Raji (cell line): ENCODE measurements around the gene FMN1.

ENCODE experiments used
- POLR2A ChIP-seq: IDR thresholded peaks from 2 replicates; pipeline ENCODE4 v1.6.1; 2011; ENCODE audit warnings: low read depth, low read length, control low read depth; ENCODE audit not compliant: insufficient read depth

FMN1 gene

DNA sequence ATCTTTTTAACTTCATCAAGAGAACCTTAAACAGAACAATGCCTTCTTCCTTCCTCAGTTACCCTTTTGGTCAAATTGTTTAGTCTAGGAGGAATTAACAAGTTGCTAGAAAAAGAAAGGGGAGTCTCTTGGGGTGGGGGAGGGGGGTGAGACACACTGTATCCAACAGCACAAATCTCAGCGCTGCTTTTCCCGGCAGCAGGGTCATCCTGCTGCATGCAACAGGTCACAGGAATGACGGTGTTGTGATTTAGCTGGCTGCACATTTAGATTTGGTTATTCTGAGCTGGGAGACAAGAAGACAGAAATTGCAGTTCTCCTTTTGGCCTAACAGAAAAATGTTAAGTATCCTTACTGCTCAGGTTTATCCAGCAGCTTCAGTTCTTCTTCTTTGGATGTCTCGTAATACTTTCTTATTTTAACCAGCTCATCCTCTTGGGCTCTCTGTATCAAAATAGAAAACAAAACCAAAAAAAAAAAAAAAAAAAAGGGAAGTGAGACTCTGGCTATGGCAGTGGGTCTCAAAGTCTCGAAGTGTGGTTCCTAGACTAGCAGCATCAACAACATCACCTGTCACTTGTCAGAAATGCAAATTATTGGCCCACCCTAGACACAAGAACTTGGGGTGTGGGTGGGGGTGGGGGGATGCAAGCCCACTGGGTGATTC lies 286.2 kb downstream of the FMN1 start:
- TF ChIP-seq POLR2A, result no peak

DNA sequence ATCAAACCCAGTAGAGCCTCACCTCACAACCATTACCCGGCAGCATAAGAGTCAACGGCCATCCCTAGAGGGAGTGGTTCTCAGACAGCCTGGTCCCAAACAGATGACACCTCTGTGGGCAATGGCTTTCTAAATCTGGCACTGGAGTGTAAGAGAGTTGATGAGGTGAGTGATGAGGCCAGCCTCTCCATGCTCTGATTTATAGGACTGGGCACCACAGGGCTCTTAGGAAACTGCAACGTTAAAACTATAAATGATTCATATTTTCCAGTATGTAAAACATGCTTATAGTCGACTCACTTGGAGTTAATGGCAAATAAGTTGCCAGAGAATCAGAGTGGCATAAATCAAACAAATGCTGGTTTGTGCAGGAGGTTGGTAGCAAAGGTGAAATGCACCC lies 289.0 kb downstream of the FMN1 start:
- TF ChIP-seq POLR2A, result no peak

DNA sequence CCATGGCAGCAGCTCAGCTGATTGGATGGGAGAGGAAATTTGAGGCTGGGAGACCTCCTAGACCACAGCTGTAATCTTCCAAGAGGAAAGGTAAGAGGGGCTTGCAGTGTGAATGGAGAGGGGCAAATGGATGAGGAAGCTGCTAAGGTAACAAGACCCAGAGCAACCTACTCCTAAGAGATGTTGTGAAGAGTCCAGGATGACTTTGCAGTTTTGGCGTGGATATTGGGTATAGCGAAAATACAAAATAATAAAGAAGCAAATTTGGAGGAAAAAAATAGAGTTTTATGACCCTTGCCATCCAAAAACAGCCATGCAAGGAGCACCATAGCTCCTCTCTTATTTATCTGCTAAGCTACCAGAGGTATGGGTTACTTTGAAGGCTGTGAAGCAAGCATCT lies 290.1 kb downstream of the FMN1 start:
- no peak for TF ChIP-seq POLR2A

DNA sequence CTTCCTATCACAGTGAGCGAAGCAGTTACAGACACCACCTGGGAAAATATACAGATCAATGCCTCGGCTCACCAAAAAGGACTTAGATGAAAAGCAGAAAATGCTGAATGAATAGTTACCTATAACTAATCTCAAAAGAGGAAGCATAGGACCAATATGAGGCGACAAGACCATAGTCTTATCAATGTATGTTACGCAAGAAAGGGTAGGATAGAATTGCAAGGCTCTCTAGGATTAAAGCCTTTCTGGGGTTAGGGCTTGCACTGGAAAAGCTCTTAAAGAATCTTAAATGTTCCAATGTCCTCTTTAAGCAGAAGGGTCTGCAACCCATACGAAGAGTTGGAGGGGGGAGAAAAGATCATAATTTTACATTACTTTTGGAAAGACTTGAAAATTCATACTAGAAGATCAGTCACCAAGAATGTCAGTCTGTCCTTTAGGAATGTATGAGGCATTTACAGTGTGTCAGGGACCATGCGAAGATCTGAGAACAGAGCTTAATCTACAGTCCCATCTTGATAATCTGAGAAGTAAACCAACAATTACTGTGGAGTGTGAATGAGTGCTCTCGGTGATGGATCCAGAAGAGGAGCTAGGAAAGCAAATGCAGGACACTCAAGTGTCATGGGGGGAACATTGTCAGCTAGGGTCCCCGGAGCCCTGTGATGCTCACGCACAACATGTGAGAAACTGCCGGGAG lies 290.8 kb downstream of the FMN1 start:
- no peak for TF ChIP-seq POLR2A

DNA sequence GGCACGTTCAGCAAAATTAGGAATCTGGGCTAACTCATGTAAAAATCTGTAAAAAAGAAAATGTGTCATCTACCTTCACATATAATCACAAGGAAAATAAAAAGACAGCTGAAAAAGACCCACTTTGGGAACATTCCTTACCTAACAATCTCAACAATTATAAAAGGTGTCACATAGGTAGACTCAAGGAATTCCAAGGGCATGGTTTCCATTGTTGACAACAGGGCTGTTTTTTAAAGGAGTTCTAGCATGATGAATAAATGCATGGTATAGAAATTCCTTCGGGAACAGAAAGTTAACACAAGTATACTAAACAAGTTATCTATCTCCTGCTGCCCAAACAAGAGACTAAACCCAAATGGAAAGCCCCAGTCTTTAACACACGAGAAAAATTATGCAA lies 292.5 kb downstream of the FMN1 start:
- no peak for TF ChIP-seq POLR2A

DNA sequence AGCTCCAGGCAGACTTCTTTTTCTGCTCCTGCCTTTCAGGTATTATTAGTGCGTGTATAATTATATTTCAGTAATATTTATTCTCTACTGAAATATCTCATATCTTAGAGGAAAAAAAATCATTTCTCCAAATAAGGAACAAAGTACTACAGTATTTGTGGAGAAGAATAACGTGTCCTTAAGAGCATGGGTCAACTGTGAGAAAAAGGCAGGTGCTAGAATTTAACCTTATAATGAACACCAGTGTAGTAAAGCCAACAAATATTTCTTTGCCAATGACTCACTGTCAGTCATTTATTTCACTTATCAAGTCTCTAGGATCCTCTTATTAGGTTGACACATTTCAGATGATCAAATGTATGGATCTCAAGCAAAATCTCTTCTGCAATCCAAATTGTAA lies 293.3 kb downstream of the FMN1 start:
- no peak for TF ChIP-seq POLR2A

DNA sequence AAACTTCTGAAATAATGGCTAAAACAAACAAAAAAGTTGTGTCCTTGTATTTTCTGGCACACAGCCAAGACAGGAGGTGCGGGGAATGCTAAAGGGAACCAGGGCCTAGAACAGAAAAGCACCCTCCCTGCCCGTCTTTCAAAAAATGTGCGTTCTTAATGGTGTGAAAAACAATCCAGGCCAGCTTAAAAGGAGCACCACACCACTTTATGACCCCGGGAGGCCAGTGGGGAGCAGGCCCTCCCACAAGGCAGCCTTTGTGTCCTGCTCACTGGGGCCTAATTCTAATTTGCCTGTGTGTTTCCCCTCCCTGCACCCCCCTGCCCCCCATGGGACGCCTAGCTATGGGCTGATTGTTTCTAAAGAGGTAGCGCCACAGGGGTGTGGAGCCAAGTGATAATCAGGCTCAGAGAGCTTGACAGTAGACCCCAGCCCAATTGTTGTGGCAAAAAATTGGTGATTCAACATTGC lies 295.4 kb downstream of the FMN1 start:
- no peak for TF ChIP-seq POLR2A

DNA sequence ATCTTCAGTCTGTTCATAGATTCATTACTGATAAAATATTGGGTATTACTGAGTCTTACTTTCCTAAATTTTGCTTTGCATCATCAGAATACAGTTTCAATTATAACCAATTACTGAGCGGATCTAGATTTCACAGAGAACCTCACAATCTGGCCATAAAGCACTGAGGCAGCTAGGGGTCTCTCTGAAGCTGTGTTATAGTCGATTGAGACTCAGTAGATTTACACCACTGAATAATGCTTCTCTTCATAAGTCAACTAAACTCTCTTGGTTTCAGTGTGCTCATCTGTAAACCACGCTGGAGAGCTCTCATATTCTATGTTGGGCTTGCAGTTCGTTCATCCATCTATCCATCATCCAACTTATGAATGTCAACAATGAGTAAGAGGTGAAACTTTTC lies 296.1 kb downstream of the FMN1 start:
- no peak for TF ChIP-seq POLR2A

DNA sequence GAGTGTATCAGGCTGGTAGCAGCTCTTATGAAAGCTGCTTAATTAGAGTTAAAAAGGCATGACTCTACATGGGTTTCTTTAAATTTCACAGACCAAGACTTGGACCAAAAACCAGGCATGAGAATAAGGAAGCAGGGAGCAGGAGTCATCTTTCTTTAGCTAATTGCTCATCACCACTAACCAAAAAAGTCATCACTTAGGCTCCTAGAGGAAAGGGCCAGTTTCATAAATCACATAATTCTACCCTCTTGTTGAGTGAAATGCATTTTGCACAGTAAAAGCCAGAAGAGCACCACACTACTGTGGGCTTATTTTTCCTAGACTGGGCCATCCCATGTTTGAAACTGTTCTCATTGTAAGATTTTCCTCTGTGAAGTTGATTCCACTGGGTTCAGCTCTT lies 301.1 kb downstream of the FMN1 start:
- no peak for TF ChIP-seq POLR2A

DNA sequence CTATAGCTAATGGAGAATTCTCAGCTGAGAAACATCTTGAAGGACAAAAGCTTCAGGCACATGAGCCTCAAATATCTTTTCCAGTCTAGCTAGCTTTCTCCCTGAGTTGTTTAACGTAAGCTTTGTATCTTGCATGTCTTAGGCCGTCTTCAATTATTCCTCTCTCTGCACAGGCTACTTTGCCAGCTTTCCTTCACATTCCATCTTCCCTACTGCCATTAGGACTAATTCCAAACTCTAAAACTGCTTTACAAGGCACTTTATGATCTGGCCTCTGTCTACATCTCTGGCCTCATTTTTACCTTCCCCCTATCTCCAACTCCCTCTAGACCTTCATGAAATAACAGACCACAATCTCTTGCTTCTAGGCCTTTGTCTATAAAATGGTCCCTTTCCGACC lies 305.3 kb downstream of the FMN1 start:
- no peak for TF ChIP-seq POLR2A

DNA sequence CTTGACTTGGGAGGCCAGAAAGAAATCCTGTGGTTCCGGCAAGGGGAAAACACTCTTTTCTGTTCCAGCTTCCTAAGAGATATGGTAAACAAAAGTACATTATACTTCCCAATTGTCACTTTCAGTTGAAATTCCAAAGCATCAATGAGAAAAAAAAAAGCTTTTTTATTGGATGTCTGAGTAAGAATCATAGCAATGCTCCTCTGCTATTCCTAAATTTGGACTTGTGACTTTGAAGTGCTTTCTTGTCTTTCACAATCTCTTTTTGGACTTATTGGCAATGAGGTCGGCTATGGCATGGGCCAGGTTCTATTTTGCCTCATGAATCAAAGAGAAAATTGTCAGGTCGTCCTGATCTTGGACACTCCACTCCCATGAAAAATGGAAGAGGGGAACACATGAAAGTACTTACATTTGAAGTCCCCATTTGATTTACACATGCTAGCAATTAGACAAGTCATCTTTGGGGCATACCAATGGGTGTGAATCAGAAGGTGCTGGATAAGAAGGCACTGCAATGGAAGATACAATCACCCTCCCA lies 306.2 kb downstream of the FMN1 start:
- no peak for TF ChIP-seq POLR2A

DNA sequence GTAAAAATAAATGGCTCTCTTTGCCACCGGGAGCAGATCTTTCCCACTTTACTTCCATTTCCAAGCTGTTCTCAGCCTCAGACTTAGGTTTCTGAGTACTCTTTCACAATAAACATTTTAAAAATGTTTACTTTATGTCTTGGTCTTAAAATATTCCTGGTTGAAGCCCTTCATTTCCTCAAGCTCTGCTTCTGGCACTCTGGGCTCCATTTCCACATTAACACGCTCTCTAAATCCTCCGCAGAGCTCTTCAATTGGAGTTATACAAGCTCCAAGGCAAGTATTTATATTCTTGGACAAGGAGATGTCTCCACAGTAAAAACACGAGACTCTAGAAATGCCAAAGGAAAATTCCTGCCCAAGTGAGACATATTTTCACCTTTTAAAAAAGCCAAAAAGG lies 307.4 kb downstream of the FMN1 start:
- no peak for TF ChIP-seq POLR2A

DNA sequence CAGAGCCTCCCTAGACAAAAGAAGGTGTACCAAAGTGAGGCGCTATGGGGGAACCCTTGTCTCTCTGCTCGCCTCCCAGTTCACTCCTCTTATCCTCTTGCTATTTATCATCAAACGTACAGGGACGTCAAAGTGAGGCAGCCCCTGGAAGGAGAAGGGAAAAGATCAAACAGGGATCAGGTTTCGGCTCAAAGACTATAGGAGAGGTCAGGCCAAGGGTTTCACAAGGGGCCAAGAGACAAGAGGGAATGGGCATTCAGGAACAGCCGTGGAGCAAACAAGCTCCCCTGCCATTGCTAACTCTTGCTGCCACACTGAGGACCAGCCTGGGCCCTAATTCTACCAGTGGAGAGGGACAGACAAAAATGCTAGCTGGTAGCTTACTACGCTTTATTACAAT lies 308.1 kb downstream of the FMN1 start:
- no peak for TF ChIP-seq POLR2A

DNA sequence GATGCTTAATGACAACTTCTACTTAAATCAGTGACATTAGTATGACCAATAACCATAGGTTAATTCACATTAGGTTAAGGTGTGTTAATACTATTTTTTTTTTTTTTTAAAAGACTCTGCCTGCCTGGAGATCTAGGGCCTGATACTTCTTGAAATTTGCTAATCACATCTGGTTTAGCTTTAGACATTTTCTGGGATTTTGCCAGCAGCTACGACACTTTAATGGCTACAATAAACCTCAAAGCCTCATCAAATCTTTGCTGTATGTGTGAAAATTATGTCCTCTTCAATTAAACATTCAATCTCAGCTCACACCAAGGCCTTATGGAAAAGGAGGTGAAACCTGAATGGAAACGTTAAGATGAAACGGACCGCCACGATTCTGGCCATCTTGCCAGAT lies 308.8 kb downstream of the FMN1 start:
- no peak for TF ChIP-seq POLR2A

DNA sequence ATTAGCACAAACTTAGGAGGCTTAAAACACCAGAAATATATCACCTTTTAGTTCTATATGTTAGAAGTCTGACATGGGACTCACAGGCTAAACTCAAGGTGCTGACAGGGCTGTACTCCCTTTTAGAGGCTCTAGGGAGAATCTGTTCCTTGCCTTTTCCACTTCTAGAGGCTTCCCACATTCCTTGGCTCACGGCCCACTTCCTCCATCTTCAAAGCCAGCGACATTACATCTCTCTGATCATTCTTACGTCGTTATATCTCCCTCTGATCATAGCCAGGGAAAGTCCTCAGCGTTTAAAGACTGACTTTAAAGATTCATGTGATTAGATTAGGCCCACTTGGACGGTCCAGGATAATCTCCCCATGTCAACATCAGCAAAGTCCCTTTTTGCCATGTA lies 310.4 kb downstream of the FMN1 start:
- no peak for TF ChIP-seq POLR2A

DNA sequence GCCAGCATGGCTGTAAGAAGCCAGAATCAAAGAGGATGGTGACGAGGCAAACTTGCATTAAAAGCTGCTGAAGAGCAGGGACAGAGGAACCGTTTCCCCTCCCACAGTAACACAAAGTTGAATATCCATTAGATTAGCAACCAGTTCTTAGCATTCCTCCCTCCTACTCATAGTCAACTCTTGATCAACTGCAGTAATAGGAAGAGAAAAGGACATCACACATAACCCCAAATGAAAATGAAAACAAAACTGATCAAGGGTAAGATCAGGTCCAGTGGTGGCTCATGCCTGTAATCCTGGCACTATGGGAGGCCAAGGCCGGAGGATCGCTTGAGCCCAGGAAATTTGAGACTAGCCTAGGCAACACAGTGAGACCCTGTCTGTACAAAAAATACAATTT lies 311.6 kb downstream of the FMN1 start:
- no peak for TF ChIP-seq POLR2A

DNA sequence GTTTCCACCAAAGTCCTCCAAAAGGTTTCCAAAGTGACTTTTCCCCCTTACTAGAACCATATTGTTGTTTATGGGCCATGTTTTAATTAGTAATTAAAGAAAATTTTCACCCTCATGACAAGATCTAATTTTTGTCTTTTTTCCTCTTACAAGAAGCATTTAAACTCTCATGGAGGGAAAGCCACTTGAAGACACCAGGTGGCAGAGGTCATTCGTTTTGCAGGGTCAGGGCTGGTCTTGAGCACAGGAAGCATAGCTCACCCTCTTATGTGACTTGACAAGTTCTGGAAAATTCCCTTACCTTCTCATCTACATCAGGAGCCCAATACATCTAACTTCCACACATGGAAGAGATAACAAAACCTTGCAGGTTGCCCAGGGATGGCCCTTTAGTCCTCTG lies 313.0 kb downstream of the FMN1 start:
- TF ChIP-seq POLR2A, result no peak

DNA sequence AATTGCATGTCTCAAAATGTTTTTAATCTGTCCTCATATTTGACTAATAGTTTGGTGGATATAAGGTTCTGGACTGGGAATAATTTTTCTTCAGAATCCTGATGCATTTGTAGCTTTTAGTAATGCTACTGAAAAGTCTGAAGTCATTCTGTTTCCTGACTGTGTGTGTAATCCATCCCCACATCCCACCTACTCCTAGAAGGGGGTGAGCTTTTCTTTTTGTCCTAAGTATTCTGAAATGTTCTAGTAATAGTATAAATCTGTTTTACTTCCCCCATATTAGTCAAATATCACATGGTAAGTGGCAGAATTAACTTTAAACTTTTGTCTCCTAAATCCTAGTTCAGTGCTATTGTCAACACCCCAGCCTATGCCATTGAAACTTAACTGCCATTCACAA lies 313.9 kb downstream of the FMN1 start:
- no peak for TF ChIP-seq POLR2A
